Measurements from ENCODE around the gene FGF14. TPM values are rescaled to one million over a fixed set of nuclear protein-coding genes. Genes with fewer than 3 reads are reported as not detected.

FGF14 gene
- total RNA-seq, 1 experiment from 2014 or later, result 0.22 TPM

GRCh38 chr13:101829484-101829883, 572.4 kb downstream of the FGF14 start:
- H3K14ac ChIP-seq (ENCODE audit: insufficient read depth, low read length), result no peak overlapping the region
- H3K56ac ChIP-seq (ENCODE audit: insufficient read length, low read depth, low read length), result no peak overlapping the region
- no peak overlapping the region for H4K8ac ChIP-seq (replicated peaks; ENCODE audit: insufficient read length, low read depth, low read length)
- H4K91ac ChIP-seq (ENCODE audit: insufficient read length, low read depth, low read length), result no peak overlapping the region
- Mint-ChIP-seq H3K4me1 (no peaks in the 10 kb centered on the region), H3K36me3 (ENCODE audit: insufficient read depth in 1 of 3, low read depth in 3 of 3) (peaks cover 0 to 4% (median 0%) of the 10 kb centered on the region in 3 experiments; a peak in 3 of 7 replicates), H3K4me3 (no peak overlapping the region), H3K9me3 (peaks cover 4% of the 10 kb centered on the region in 2 experiments; a peak in 4 of 5 replicates), H3K27ac (no peak overlapping the region), H3K27me3 (ENCODE audit: low read depth) (no peaks in the 10 kb centered on the region)
- no peak overlapping the region for H2BK15ac ChIP-seq (ENCODE audit: low read depth, low read length)
- no peak for DNase-seq
- no peak overlapping the region for H2BK12ac ChIP-seq (ENCODE audit: insufficient read length, low read depth, low read length)
- H2AK5ac ChIP-seq (ENCODE audit: insufficient read length, low read length), result no peak overlapping the region
- H3T11ph ChIP-seq (ENCODE audit: low read length), result no peak overlapping the region
- no peaks in the 10 kb centered on the region for H3K4me1 ChIP-seq (ENCODE audit: insufficient read depth, low read length)
- TF ChIP-seq CTCF (conservative IDR thresholded peaks at IDR 0.05), result no peak
- H3K23me2 ChIP-seq (ENCODE audit: insufficient read length, low read depth, low read length, poor library complexity, severe bottlenecking), result no peaks in the 10 kb centered on the region
- H3K79me1 ChIP-seq (ENCODE audit: insufficient read depth, low read depth, low read length, poor library complexity, severe bottlenecking), result no peaks in the 10 kb centered on the region
- H2AFZ ChIP-seq (ENCODE audit: low read length), result no peak overlapping the region
- H3K4me2 ChIP-seq (ENCODE audit: insufficient read depth, insufficient read length, low read length), result no peak overlapping the region
- no peak overlapping the region for H2BK20ac ChIP-seq (ENCODE audit: low read depth, low read length, poor library complexity, severe bottlenecking)
- no peaks in the 10 kb centered on the region for H3K9me3 ChIP-seq (ENCODE audit: control insufficient read depth, low read depth, low read length)
- no peaks in the 10 kb centered on the region for H3K27me3 ChIP-seq (ENCODE audit: insufficient read depth, low read length)
- no peak overlapping the region for H4K5ac ChIP-seq (ENCODE audit: insufficient read length, low read depth, low read length)
- no peak overlapping the region for H3K23ac ChIP-seq (ENCODE audit: insufficient read length, low read depth, low read length)
- no peaks in the 10 kb centered on the region for H3K79me2 ChIP-seq (ENCODE audit: insufficient read depth, low read length)
- H3K18ac ChIP-seq (ENCODE audit: insufficient read length, low read depth, low read length), result no peak overlapping the region
- H3K27ac ChIP-seq (ENCODE audit: insufficient read length, low read depth, low read length), result no peak overlapping the region
- WGBS (ENCODE audit: extremely low coverage, insufficient read length, low lambda C conversion rate), result no CpG with 5 or more reads among the region's 2 CpGs
- no peak overlapping the region for H3K4ac ChIP-seq (ENCODE audit: low read depth, low read length)
- H2BK120ac ChIP-seq (ENCODE audit: low read depth, low read length, poor library complexity, severe bottlenecking), result no peak overlapping the region
- no peak overlapping the region for H3K9ac ChIP-seq (ENCODE audit: extremely low read depth, insufficient read length, low read length)
- no peaks in the 10 kb centered on the region for H4K20me1 ChIP-seq (ENCODE audit: control insufficient read depth, insufficient read depth, insufficient read length)
- H2BK5ac ChIP-seq (ENCODE audit: insufficient read length, low read length), result no peak overlapping the region

Measured in H9 (cell line).